ENCODE measurements around the gene ACAT2.
A peak's percentile ranks its signal among the peaks of the same experiment; 100 is the strongest.
"Not testable (repeated sequence)": the region's sequence is repeated elsewhere in the genome, so short reads cannot be mapped to it uniquely, and the experiment has no call there.

Gene ACAT2

DNA sequence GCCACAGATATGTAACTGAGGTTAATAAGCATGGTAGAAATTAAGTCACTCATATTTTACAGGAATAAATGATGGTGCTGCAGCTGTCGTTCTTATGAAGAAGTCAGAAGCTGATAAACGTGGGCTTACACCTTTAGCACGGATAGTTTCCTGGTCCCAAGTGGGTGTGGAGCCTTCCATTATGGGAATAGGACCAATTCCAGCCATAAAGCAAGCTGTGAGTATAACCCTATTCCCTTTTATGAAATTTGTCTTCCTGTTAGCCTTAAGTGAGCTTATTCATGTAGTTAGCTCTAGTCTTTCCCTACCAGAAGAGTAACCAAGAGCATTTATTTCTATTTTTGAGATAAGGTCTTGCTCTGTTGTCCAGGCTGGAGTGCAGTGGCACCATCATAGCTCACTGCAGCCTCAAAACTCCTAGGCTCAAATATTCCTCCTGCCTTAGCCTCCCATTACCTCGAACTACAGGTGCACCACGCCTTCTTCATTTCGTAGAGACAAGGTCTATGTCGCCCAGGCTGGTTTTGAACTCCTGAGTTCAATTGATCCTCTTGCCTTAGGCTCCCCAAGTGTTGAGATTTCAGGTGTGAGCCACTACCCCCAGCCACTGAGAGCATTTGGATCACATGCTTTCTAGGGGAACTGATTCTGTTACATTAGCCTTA lies 15.5 kb downstream of the ACAT2 start:
- no peak for DNase-seq

GRCh38 chr6:159778131-159778530 lies 16.3 kb downstream of the ACAT2 start:
- no peak for DNase-seq

DNA sequence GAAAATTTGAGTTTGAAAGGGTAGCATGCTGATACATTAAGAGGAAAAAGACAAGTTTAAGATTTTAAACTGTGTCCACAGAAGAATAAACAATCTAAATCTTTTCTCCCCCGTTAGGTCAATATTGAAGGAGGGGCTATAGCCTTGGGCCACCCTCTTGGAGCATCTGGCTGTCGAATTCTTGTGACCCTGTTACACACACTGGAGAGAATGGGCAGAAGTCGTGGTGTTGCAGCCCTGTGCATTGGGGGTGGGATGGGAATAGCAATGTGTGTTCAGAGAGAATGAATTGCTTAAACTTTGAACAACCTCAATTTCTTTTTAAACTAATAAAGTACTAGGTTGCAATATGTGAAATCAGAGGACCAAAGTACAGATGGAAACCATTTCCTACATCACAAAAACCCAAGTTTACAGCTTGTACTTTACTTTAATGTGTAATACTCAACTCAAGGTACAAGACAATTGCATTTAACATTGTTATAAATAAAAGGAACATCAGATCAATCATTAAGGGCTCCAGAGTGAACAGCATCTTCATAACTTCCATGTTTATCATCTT lies 16.8 kb downstream of the ACAT2 start:
- DNase-seq, result no peak

DNA sequence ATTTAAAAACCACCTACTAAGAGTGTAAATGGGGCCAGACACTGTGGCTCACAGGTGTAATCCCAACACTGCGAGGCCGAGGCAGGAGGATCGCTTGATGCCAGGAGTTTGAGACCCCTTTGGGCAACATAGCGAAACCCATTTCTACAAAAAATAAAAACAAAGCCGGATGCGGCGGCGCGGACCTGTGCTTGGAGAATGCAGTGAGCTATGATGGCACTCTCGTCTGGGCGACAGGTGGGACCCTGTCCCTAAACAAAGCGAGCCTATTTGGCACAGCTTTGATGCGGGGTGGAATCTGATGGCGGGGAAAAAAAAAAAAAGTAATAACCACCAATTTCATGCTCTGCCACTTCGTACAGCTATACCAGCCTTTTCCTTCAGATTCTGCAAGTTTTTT lies 26.4 kb downstream of the ACAT2 start:
- peak; percentile 26 for DNase-seq

- peak; percentile 36 for DNase-seq
Observed at GRCh38 chr6:159788753-159789376, 27.0 kb downstream of the ACAT2 start.

GRCh38 chr6:159789377-159790148 lies 27.7 kb downstream of the ACAT2 start, which contains the start of gene TCP1:
Gene TCP1, minus strand, starts transcription at chr6:159789602. Its CDS starts 134 bp downstream, at chr6:159789468.
- DNase-seq, result peak; percentile 100

- DNase-seq, result peak; percentile 94
Observed at GRCh38 chr6:159790149-159790955, 28.5 kb downstream of the ACAT2 start, which contains the start of gene MRPL18. Gene MRPL18, plus strand, starts transcription at chr6:159790467. Its CDS starts 121 bp downstream, at chr6:159790588.

DNA sequence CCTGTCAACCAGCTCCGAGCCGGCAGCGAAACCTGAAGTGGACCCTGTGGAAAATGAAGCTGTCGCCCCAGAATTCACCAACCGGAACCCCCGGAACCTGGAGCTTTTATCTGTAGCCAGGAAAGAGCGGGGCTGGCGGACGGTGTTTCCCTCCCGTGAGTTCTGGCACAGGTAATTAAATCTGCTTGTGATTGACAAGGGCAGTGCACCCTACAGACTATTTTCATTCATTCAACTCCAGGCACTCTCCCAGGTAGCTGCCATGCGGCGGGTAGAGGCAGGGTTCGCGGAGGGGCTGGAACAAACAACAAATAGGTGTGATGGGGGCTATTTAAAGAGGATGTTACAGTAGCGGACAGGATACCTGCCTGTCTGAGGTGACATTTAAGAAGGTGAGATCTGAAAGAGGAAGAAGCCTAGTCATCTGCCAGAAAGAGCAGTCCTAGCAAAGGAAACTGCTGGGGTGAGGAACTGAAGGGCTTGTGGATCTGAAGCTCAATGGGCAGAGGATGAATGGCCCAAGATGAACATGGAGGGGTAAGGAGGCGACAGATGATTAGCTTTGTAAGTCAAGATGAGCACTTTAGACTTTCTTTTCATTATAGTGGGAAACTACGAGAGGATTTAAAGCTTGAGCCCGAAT lies 29.2 kb downstream of the ACAT2 start:
- no peak for DNase-seq

DNA sequence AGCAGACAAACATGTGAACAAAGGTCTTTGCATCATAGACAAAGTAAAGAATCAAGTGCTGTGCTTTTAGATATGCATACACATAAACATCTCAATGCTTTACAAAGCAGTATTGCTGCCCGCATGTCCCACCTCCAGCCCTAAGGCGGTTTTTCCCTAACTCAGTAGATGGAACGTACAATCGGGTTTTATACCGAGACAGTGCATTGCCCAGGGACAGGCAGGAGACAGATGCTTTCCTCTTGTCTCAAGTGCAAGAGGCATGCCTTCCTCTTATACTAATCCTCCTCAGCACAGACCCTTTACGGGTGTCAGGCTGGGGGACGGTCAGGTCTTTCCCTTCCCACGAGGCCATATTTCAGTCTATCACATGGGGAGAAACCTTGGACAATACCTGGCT lies 33.1 kb downstream of the ACAT2 start:
- not testable (repeated sequence) for DNase-seq

GRCh38 chr6:159797554-159797953 lies 35.7 kb downstream of the ACAT2 start:
- DNase-seq, result no peak

DNA sequence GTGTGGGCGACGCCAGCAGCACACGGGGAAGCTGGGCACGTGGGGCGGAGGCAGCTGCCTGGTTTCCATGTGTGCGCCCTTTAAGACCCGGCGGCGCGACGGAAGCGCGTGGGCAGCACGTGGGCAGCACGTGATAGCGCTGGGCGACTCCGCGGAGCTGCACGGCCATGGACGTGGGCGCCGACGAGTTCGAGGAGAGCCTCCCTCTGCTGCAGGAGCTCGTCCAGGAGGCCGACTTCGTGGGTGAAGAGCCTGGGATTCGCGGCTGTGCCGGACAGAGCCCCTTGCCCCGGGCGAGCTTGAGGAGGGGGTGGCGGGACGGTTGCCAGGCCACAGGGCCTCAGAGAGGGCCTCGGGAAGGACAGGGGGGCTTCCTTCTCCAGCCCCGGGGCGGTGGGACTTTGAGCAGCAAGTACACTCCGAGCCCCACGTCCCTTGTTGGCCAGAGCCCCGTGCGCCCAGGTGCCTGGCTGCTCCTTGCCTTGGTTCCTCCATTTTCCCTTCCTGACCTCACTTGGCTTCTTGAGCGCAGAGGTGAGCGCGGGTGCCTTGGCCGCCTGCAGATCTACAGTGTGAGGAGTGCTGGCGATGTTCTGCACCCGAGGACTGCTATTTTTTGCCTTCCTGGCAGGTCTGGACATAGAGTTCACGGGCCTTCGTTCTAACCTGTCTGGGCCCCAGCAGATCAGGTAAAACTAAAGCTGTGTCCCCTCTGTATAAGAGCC lies 38.5 kb downstream of the ACAT2 start, which contains the start of gene PNLDC1:
Gene PNLDC1, plus strand, starts transcription at position 136 of the 725 bp plus-strand sequence. Its CDS starts 32 bp downstream, at position 168.
- no peak for DNase-seq

GRCh38 chr6:159801935-159802334 lies 40.1 kb downstream of the ACAT2 start:
- no peak for DNase-seq

DNA sequence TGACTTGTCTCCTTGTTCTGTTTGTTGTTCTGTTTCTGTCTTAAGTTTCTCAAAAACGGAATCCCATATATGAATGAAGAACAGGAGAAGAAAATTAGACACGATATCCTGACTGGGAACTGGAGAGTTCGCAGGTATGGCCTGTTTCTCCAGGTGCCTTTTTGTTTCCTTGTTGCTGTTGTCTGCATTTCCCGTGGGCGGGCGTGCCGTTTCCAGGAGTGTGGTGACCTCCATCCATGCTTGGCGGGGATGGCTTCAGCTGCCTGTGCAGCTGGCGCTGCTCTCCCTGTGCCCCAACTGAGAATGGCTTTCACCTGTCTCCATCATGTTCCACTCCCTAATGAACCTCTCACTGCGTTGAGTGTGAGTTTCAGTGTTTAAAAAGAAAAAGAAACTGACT lies 42.7 kb downstream of the ACAT2 start:
- no peak for DNase-seq

- no peak for DNase-seq
Observed at GRCh38 chr6:159805440-159806020, 43.7 kb downstream of the ACAT2 start.

- DNase-seq, result no peak
Observed at GRCh38 chr6:159806021-159806458, 44.2 kb downstream of the ACAT2 start.

- no peak for DNase-seq
Observed at GRCh38 chr6:159807150-159807858, 45.5 kb downstream of the ACAT2 start.

GRCh38 chr6:159808647-159809046 lies 46.8 kb downstream of the ACAT2 start:
- no peak for DNase-seq

DNA sequence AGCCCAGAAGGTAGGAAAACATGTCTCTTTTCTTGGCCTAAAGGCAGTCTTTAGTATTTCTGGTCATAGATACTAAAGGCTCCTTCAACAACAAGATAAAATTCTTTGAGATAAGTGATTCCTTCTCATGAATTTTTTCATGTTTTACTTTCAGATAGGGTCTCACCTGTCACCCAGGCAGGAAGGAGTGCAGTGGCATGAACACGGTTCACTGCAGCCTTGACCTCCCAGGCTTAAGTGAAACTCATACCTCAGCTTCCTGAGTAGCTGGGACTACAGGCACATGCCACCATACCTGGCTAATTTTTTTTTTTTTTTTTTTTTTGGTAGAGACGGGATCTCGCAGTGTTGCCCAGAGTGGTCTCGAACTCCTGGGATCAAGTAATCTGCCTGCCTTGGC lies 47.3 kb downstream of the ACAT2 start:
- DNase-seq, result no peak

GRCh38 chr6:159813781-159814180 lies 51.9 kb downstream of the ACAT2 start:
- no peak for DNase-seq

- no peak for DNase-seq
Observed at GRCh38 chr6:159815410-159815809, 53.6 kb downstream of the ACAT2 start.

Measured in stimulated activated CD4-positive, alpha-beta T cell treated with anti-CD3 and anti-CD28 coated beads, Interleukin-15, amount 100 ng/mL, for 24 hours (primary cell).